ENCODE results near the gene VPS13C.

Gene VPS13C

GRCh38 chr15:62060113-62060895 lies at the start of gene VPS13C:
TSS of gene VPS13C (minus strand) at chr15:62060447. CDS start at chr15:62060374, 73 bp downstream.
- peak; percentile 98 for DNase-seq

GRCh38 chr15:62109437-62109836 lies 49.2 kb upstream of the VPS13C start:
- DNase-seq: no peak

GRCh38 chr15:62108411-62108810 lies 48.2 kb upstream of the VPS13C start:
- no peak for DNase-seq

- no peak for DNase-seq
Measured at GRCh38 chr15:62107571-62108121, 47.4 kb upstream of the VPS13C start.

GRCh38 chr15:62106096-62106495 lies 45.8 kb upstream of the VPS13C start:
- no peak for DNase-seq

GRCh38 chr15:62105266-62105665 lies 45.0 kb upstream of the VPS13C start:
- DNase-seq: no peak

GRCh38 chr15:62104846-62105245 lies 44.6 kb upstream of the VPS13C start:
- DNase-seq: no peak

- DNase-seq: no peak
Measured at GRCh38 chr15:62104401-62104800, 44.2 kb upstream of the VPS13C start.

GRCh38 chr15:62103431-62103830 lies 43.2 kb upstream of the VPS13C start:
- DNase-seq: no peak

- no peak for DNase-seq
Measured at GRCh38 chr15:62099094-62099601, 38.9 kb upstream of the VPS13C start.

- DNase-seq: peak; percentile 97
Measured at GRCh38 chr15:62094388-62094787, 34.1 kb upstream of the VPS13C start.

- peak; percentile 8 for DNase-seq
Measured at GRCh38 chr15:62093809-62094208, 33.6 kb upstream of the VPS13C start.

GRCh38 chr15:62090988-62091387 lies 30.7 kb upstream of the VPS13C start:
- DNase-seq: no peak

GRCh38 chr15:62089616-62090015 lies 29.4 kb upstream of the VPS13C start:
- DNase-seq: no peak

- no peak for DNase-seq
Measured at GRCh38 chr15:62088353-62088693, 28.1 kb upstream of the VPS13C start.

- no peak for DNase-seq
Measured at GRCh38 chr15:62087671-62088352, 27.6 kb upstream of the VPS13C start.

- no peak for DNase-seq
Measured at GRCh38 chr15:62085740-62086139, 25.5 kb upstream of the VPS13C start.

- DNase-seq: no peak
Measured at GRCh38 chr15:62083194-62084154, 23.2 kb upstream of the VPS13C start.

GRCh38 chr15:62079594-62079993 lies 19.3 kb upstream of the VPS13C start:
- no peak for DNase-seq

- DNase-seq: no peak
Measured at GRCh38 chr15:62075595-62076277, 15.5 kb upstream of the VPS13C start.

- DNase-seq: peak; percentile 79
Measured at GRCh38 chr15:62071711-62072308, 11.6 kb upstream of the VPS13C start.

- no peak for DNase-seq
Measured at GRCh38 chr15:62069551-62069950, 9.3 kb upstream of the VPS13C start.
